ENCODE measurements around the gene RECQL. TPM values are rescaled to one million over a fixed set of nuclear protein-coding genes. Genes with fewer than 3 reads are reported as not detected.

Gene RECQL
- total and polyA plus RNA-seq, 2 donors (not counting 1 experiment from before 2014, with no cell fraction given), result 54.8 to 62.6 TPM

DNA sequence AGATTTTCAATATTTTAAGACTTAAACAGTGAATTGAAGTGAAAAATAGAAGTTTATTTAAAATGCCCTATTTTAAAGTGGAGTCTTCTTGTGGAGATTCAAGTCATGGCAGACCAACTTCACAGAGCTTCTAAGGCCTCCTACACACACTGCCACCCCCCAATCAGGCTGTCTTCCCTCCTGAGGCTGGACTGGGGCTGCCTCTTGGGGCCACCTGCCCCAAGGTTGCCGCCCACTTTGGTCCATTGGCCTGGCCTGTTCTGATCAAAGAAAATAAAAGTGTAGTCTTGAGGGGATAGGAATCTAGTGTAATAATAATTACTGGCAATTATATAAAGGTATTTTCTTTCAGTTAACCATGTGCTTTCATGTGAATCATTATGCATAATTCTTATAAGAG, 1.4 kb upstream of the RECQL start:
- H3K4me1 ChIP-seq (ENCODE audit: control insufficient read depth, extremely low read depth, insufficient read depth, low read length), result peaks cover 2% of the 10 kb centered on the region
- no peak for DNase-seq (ENCODE audit: low read depth in 2 of 2)
- H3K4me3 ChIP-seq (replicated peaks in 1 of 4; ENCODE audit: control extremely low read depth in 1 of 4, insufficient read depth in 1 of 4, low read depth in 3 of 4, low read length in 4 of 4), result peak overlapping the region; percentile 88 to 94 (median 92)
- no peak overlapping the region for H3K27ac ChIP-seq (ENCODE audit: insufficient read depth, low read length)
- no peaks in the 10 kb centered on the region for H4K20me1 ChIP-seq (ENCODE audit: control insufficient read depth, extremely low read depth, insufficient read depth, low read length)
- no peaks in the 10 kb centered on the region for H3K27me3 ChIP-seq (ENCODE audit: control insufficient read depth, insufficient read depth, low read length)
- H3K79me2 ChIP-seq (ENCODE audit: control insufficient read depth, insufficient read depth, low read length), result peaks cover 83% of the 10 kb centered on the region
- peaks cover 1% of the 10 kb centered on the region for H3K36me3 ChIP-seq (ENCODE audit: control insufficient read depth, insufficient read depth, low read length)
- no peak overlapping the region for H2AFZ ChIP-seq (ENCODE audit: low read length)
- H3K9me3 ChIP-seq (ENCODE audit: control insufficient read depth, insufficient read depth, low read depth, low read length), result no peaks in the 10 kb centered on the region
- H3K9ac ChIP-seq (ENCODE audit: insufficient read depth, low read length), result no peak overlapping the region
- H3K4me2 ChIP-seq (ENCODE audit: extremely low read depth, insufficient read depth, low read length), result peak overlapping the region; percentile 79
- TF ChIP-seq, protein P1, sequence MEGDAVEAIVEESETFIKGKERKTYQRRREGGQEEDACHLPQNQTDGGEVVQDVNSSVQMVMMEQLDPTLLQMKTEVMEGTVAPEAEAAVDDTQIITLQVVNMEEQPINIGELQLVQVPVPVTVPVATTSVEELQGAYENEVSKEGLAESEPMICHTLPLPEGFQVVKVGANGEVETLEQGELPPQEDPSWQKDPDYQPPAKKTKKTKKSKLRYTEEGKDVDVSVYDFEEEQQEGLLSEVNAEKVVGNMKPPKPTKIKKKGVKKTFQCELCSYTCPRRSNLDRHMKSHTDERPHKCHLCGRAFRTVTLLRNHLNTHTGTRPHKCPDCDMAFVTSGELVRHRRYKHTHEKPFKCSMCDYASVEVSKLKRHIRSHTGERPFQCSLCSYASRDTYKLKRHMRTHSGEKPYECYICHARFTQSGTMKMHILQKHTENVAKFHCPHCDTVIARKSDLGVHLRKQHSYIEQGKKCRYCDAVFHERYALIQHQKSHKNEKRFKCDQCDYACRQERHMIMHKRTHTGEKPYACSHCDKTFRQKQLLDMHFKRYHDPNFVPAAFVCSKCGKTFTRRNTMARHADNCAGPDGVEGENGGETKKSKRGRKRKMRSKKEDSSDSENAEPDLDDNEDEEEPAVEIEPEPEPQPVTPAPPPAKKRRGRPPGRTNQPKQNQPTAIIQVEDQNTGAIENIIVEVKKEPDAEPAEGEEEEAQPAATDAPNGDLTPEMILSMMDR (conservative IDR thresholded peaks at IDR 0.05 in 1 of 2, IDR thresholded peaks at IDR 0.05 in 1 of 2; ENCODE audit: low read depth in 1 of 2, low read length in 2 of 2), result no peak
- no peak for TF ChIP-seq EZH2 (IDR thresholded peaks at IDR 0.05; ENCODE audit: low read length, missing control alignments)

DNA sequence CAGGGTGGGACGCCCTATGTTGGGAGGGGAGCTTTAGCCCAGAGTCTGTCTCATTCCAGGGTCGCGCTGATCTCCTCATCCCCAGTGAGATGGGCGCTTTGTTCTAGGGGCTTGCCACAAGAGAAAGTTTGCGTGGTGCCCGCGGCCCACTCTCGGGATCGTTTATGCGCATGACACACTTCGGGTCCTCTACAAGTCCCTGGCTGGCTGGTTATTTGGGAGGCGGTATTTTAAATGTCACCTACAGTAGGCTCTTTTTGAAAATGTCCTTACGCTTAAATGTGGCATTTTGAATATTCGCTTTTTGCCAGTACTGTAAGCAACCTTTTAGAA, 695 bp upstream of the RECQL start:
- DNase-seq (ENCODE audit: low read depth in 2 of 2), result peak; percentile 22 to 57
- peak overlapping the region; percentile 98 for H3K27ac ChIP-seq (ENCODE audit: insufficient read depth, low read length)
- H4K20me1 ChIP-seq (ENCODE audit: control insufficient read depth, extremely low read depth, insufficient read depth, low read length), result no peaks in the 10 kb centered on the region
- no peaks in the 10 kb centered on the region for H3K27me3 ChIP-seq (ENCODE audit: control insufficient read depth, insufficient read depth, low read length)
- H3K36me3 ChIP-seq (ENCODE audit: control insufficient read depth, insufficient read depth, low read length), result peaks cover 3% of the 10 kb centered on the region
- peak overlapping the region; percentile 57 for H2AFZ ChIP-seq (ENCODE audit: low read length)
- peak overlapping the region; percentile 79 for H3K4me2 ChIP-seq (ENCODE audit: extremely low read depth, insufficient read depth, low read length)
- H3K79me2 ChIP-seq (ENCODE audit: control insufficient read depth, insufficient read depth, low read length), result peaks cover 81% of the 10 kb centered on the region
- peak overlapping the region; percentile 88 to 94 (median 92) for H3K4me3 ChIP-seq (replicated peaks in 1 of 4; ENCODE audit: control extremely low read depth in 1 of 4, insufficient read depth in 1 of 4, low read depth in 3 of 4, low read length in 4 of 4)
- peak overlapping the region; percentile 99 for H3K9ac ChIP-seq (ENCODE audit: insufficient read depth, low read length)
- H3K4me1 ChIP-seq (ENCODE audit: control insufficient read depth, extremely low read depth, insufficient read depth, low read length), result peaks cover 2% of the 10 kb centered on the region
- H3K9me3 ChIP-seq (ENCODE audit: control insufficient read depth, insufficient read depth, low read depth, low read length), result no peaks in the 10 kb centered on the region
- no peak for TF ChIP-seq EZH2 (IDR thresholded peaks at IDR 0.05; ENCODE audit: low read length, missing control alignments)
- TF ChIP-seq, protein P1 (conservative IDR thresholded peaks at IDR 0.05 in 1 of 2, IDR thresholded peaks at IDR 0.05 in 1 of 2; ENCODE audit: low read depth in 1 of 2, low read length in 2 of 2), result no peak

DNA sequence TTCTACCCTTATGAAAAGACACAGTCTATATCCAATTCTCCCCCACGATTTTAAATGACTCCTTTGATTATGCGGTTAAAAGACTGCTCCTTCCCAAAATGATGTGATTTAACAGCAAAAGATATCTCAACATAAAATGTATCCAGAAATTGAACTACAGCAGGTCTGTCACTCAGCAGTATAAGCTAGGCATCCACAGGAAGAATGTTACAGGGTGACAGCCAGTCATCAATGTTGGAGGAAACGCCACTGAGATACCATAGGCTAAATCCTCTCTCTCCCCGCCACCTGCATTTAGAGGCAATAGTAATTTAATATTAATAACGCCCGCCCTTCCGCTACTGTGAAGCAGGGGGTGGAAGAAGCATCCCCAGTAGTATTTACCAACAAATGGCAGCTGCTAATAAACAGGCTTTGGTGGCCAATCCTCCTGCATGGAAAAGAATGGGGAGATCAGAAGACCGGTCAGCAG, 613 bp downstream of the RECQL start:
- TF ChIP-seq EZH2 (IDR thresholded peaks at IDR 0.05; ENCODE audit: low read length, missing control alignments), result no peak
- TF ChIP-seq, protein P1 (conservative IDR thresholded peaks at IDR 0.05 in 1 of 2, IDR thresholded peaks at IDR 0.05 in 1 of 2; ENCODE audit: low read depth in 1 of 2, low read length in 2 of 2), result no peak
- peaks cover 72% of the 10 kb centered on the region for H3K79me2 ChIP-seq (ENCODE audit: control insufficient read depth, insufficient read depth, low read length)
- DNase-seq (ENCODE audit: low read depth in 2 of 2), result no peak

More for the DNA sequence above, 613 bp downstream of the RECQL start:
- peak overlapping the region; percentile 48 for H2AFZ ChIP-seq (ENCODE audit: low read length)
- peak overlapping the region; percentile 92 for H3K4me2 ChIP-seq (ENCODE audit: extremely low read depth, insufficient read depth, low read length)
- peak overlapping the region; percentile 98 for H3K27ac ChIP-seq (ENCODE audit: insufficient read depth, low read length)
- H3K27me3 ChIP-seq (ENCODE audit: control insufficient read depth, insufficient read depth, low read length), result no peaks in the 10 kb centered on the region
- peaks cover 2% of the 10 kb centered on the region for H3K4me1 ChIP-seq (ENCODE audit: control insufficient read depth, extremely low read depth, insufficient read depth, low read length)
- H3K36me3 ChIP-seq (ENCODE audit: control insufficient read depth, insufficient read depth, low read length), result peaks cover 6% of the 10 kb centered on the region
- H3K9ac ChIP-seq (ENCODE audit: insufficient read depth, low read length), result peak overlapping the region; percentile 65
- no peaks in the 10 kb centered on the region for H3K9me3 ChIP-seq (ENCODE audit: control insufficient read depth, insufficient read depth, low read depth, low read length)
- peak overlapping the region; percentile 88 to 94 (median 92) for H3K4me3 ChIP-seq (replicated peaks in 1 of 4; ENCODE audit: control extremely low read depth in 1 of 4, insufficient read depth in 1 of 4, low read depth in 3 of 4, low read length in 4 of 4)
- no peaks in the 10 kb centered on the region for H4K20me1 ChIP-seq (ENCODE audit: control insufficient read depth, extremely low read depth, insufficient read depth, low read length)

Data from fibroblast of lung (primary cell).